ENCODE results near the gene NLK. TPM values are rescaled to one million over a fixed set of nuclear protein-coding genes. Genes with fewer than 3 reads are reported as not detected.

The NLK gene
- total and polyA plus RNA-seq, 2 donors (not counting 3 experiments of a cell fraction or from before 2014, with no cell fraction given) = 23.8 to 34.2 TPM

DNA sequence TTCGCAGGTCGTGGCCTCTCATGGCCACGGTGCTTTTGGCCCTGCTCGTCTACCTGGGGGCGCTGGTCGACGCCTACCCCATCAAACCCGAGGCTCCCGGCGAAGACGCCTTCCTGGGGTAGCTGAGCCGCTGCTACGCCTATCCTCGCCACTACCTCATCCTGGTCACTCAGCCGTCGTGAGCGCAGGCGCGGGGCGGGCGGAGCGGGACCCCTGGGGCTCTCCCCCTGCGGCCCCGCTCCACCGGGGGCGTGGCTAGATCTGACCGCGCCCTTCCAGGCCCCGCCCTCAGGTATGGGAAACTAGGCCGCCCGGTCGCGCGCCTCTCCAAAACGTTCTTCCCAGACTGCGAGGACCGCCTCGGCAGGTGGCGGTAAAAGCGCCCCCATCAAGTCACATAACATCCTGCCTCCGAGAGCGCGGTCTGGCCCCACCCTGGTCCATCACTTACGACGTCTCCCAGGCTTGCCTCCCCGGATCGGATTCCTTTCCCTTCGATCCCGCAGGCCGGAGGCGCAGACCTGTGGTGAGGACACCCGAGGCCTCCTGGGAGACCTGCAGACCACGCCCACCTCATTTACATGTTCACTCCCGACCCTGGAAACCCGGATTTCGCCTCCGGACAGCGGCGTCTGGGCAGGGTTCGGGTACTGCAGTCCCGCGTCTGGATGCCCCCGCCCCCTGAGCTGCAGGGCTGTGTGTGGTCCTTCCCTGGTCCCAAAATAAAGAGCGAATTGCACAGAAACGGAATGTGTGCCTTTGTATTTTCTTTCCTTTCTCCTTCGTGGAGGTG is 185.0 kb downstream of the NLK start:
- dilution Hi-C loops (cut with MboI; ENCODE audit: extremely low pct_ligation_motif_present, low sequenced_read_pairs) = no loop called here
- no peaks in the 10 kb centered on the region for H3K9me3 ChIP-seq (replicated peaks; ENCODE audit: control insufficient read depth, insufficient read depth, low read length)
- ChIA-PET POLR2A (no interaction called here), CTCF (no interaction called here)
- H3K36me3 ChIP-seq (ENCODE audit: control insufficient read depth in 2 of 2, extremely low read depth in 1 of 2, insufficient read depth in 2 of 2, low read length in 2 of 2) = no peaks in the 10 kb centered on the region
- H3K79me2 ChIP-seq (ENCODE audit: control insufficient read depth, insufficient read depth, low read length) = no peaks in the 10 kb centered on the region
- H4K20me1 ChIP-seq (replicated peaks; ENCODE audit: control insufficient read depth, extremely low read depth, insufficient read depth, low read length) = no peaks in the 10 kb centered on the region
- no peak for FAIRE-seq
- no peak overlapping the region for H3K9ac ChIP-seq (replicated peaks; ENCODE audit: extremely low read depth, insufficient read depth, low read length)
- peak overlapping the region in 2 of 3 experiments; percentile 17 for H3K4me3 ChIP-seq (replicated peaks in 1 of 3; ENCODE audit: insufficient read depth in 1 of 3, low read depth in 1 of 3, low read length in 3 of 3)
- peaks cover 3% of the 10 kb centered on the region for H3K4me1 ChIP-seq (ENCODE audit: control insufficient read depth, extremely low read depth, insufficient read depth, low read length)
- TF ChIP-seq MYC (IDR thresholded peaks at IDR 0.05; ENCODE audit: low read depth, low read length) (no peak), EZH2 (IDR thresholded peaks at IDR 0.05; ENCODE audit: borderline replicate concordance, low read depth, low read length, severe bottlenecking) (peak; percentile 75)
- H3K4me2 ChIP-seq (ENCODE audit: insufficient read depth, low read length) = peak overlapping the region; percentile 31
- BruUV-seq (replicated peaks) = no TSS peak
- peaks cover 13 to 27% of the 10 kb centered on the region in 2 experiments for H3K27me3 ChIP-seq (ENCODE audit: control insufficient read depth in 2 of 2, insufficient read depth in 2 of 2, low read length in 2 of 2)
- peak overlapping the region; percentile 33 for H2AFZ ChIP-seq (ENCODE audit: low read depth, low read length)
- intact Hi-C loops (cut with micrococcal nuclease) = no loop called here
- no peaks in the 10 kb centered on the region for H3K9me1 ChIP-seq (replicated peaks; ENCODE audit: control insufficient read depth, extremely low read depth, insufficient read depth, low read length)
- H3K27ac ChIP-seq (ENCODE audit: insufficient read depth, low read depth, low read length) = no peak overlapping the region
- DNase-seq (ENCODE audit: low read depth, low spot score) = no peak

- Histone ChIP-seq H4K20me1 (replicated peaks; ENCODE audit: control insufficient read depth, extremely low read depth, insufficient read depth, low read length) (no peaks in the 10 kb centered on the region), H3K9me1 (replicated peaks; ENCODE audit: control insufficient read depth, extremely low read depth, insufficient read depth, low read length) (no peaks in the 10 kb centered on the region), H3K27ac (ENCODE audit: insufficient read depth, low read depth, low read length) (no peak overlapping the region), H3K27me3 (ENCODE audit: control insufficient read depth in 2 of 2, insufficient read depth in 2 of 2, low read length in 2 of 2) (peaks cover 13 to 27% of the 10 kb centered on the region in 2 experiments), H2AFZ (ENCODE audit: low read depth, low read length) (peak overlapping the region; percentile 33), H3K9ac (replicated peaks; ENCODE audit: extremely low read depth, insufficient read depth, low read length) (no peak overlapping the region), H3K36me3 (ENCODE audit: control insufficient read depth in 2 of 2, extremely low read depth in 1 of 2, insufficient read depth in 2 of 2, low read length in 2 of 2) (no peaks in the 10 kb centered on the region), H3K4me1 (ENCODE audit: control insufficient read depth, extremely low read depth, insufficient read depth, low read length) (peaks cover 3% of the 10 kb centered on the region), H3K79me2 (ENCODE audit: control insufficient read depth, insufficient read depth, low read length) (no peaks in the 10 kb centered on the region), H3K4me2 (ENCODE audit: insufficient read depth, low read length) (peak overlapping the region; percentile 31), H3K9me3 (replicated peaks; ENCODE audit: control insufficient read depth, insufficient read depth, low read length) (no peaks in the 10 kb centered on the region), H3K4me3 (replicated peaks in 1 of 3; ENCODE audit: insufficient read depth in 1 of 3, low read depth in 1 of 3, low read length in 3 of 3) (no peak overlapping the region)
- intact Hi-C loops (cut with micrococcal nuclease) = no loop called here
- FAIRE-seq (no peak), DNase-seq (ENCODE audit: low read depth, low spot score) (no peak)
- POLR2A ChIA-PET = no interaction called here
- TF ChIP-seq, protein P1, sequence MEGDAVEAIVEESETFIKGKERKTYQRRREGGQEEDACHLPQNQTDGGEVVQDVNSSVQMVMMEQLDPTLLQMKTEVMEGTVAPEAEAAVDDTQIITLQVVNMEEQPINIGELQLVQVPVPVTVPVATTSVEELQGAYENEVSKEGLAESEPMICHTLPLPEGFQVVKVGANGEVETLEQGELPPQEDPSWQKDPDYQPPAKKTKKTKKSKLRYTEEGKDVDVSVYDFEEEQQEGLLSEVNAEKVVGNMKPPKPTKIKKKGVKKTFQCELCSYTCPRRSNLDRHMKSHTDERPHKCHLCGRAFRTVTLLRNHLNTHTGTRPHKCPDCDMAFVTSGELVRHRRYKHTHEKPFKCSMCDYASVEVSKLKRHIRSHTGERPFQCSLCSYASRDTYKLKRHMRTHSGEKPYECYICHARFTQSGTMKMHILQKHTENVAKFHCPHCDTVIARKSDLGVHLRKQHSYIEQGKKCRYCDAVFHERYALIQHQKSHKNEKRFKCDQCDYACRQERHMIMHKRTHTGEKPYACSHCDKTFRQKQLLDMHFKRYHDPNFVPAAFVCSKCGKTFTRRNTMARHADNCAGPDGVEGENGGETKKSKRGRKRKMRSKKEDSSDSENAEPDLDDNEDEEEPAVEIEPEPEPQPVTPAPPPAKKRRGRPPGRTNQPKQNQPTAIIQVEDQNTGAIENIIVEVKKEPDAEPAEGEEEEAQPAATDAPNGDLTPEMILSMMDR (IDR thresholded peaks at IDR 0.05; ENCODE audit: extremely low read depth in 1 of 2, insufficient read depth in 1 of 2, low read depth in 1 of 2, low read length in 2 of 2) = no peak
- TF ChIP-seq FOS (IDR thresholded peaks at IDR 0.05; ENCODE audit: borderline replicate concordance, insufficient read depth, low read length) (no peak), EZH2 (IDR thresholded peaks at IDR 0.05; ENCODE audit: borderline replicate concordance, low read depth, low read length, severe bottlenecking) (no peak), GATA2 (IDR thresholded peaks at IDR 0.05; ENCODE audit: insufficient read depth, insufficient read length, low read depth, low read length) (no peak), JUN (IDR thresholded peaks at IDR 0.05; ENCODE audit: borderline replicate concordance, insufficient read depth, insufficient read length, low read depth) (no peak), POLR2AphosphoS5 (IDR thresholded peaks at IDR 0.05; ENCODE audit: insufficient read depth, low read depth, low read length) (no peak)
- CTCF ChIA-PET = no interaction called here
- BruUV-seq (replicated peaks) = no TSS peak
- dilution Hi-C loops (cut with MboI; ENCODE audit: extremely low pct_ligation_motif_present, low sequenced_read_pairs) = no loop called here
These were observed 185.8 kb downstream of the NLK start for GRCh38 chr17:28228109-28228840.

All from endothelial cell of umbilical vein (primary cell).